HepG2 (cell line): ENCODE data around the gene PTPRCAP. TPM values are rescaled to one million over a fixed set of nuclear protein-coding genes. Genes with fewer than 3 reads are reported as not detected.

Experiments
- ATAC-seq: fragments of 200-7000 bp; cut with Tn5 transposase; 3 replicates; pipeline ENCODE4 v1.9.1; 2020; ENCODE audit warnings: mild to moderate bottlenecking, moderate library complexity
- BruUV-seq: library from RNA; stranded (reverse); fragments of 400-500 nt; replicated peaks from 2 replicates; lab custom pipeline; 2021; lab: Mats Ljungman, UMichigan
- CTCF ChIA-PET: fragments of 300-600 bp; formaldehyde crosslinking; extraction: SDS; loops from one replicate; lab custom pipeline; 2021; ENCODE audit warnings: low total read pairs, inconsistent platforms, low intra/inter-chr PET ratio; lab: Yijun Ruan, JAX
- POLR2A ChIA-PET: fragments of 350-600 bp; sonication (Branson Sonifier 250); formaldehyde crosslinking; loops from one replicate; lab custom pipeline; 2020; ENCODE audit warnings: antibody characterized with exemption, inconsistent platforms; lab: Yijun Ruan, JAX
- DNase-seq: peaks from one replicate; pipeline ENCODE4 v3.0.0-alpha.2; 2015; ENCODE audit warnings: low spot score
- FAIRE-seq: peaks from 3 replicates; lab custom pipeline; 2011; peaks lifted over from hg19 to GRCh38; lab: Jason Lieb, UNC
- H2AFZ ChIP-seq: one replicate; pipeline ENCODE4 v1.6.1; 2011; ENCODE audit warnings: low read length, inconsistent platforms
- H3K27ac ChIP-seq: fragments of 300-600 bp; 3 replicates; pipeline ENCODE4 v1.8.0; 2011; ENCODE audit warnings: mixed run types, mild to moderate bottlenecking, mixed read lengths, low read length, inconsistent platforms; ENCODE audit not compliant: insufficient read depth; ENCODE audit errors: extremely low read length
- H3K27me3 ChIP-seq, 2 experiments: fragments of 200-600 bp in 1 of 2; 2 replicates in 1 of 2; 3 replicates in 1 of 2; pipeline versions ENCODE4 v1.6.0 to v1.8.0; 2011; ENCODE audit warnings: low read length in 2 of 2, mild to moderate bottlenecking in 2 of 2, moderate library complexity in 2 of 2, inconsistent platforms in 1 of 2; ENCODE audit not compliant: insufficient read depth in 2 of 2, control insufficient read depth in 1 of 2
- H3K36me3 ChIP-seq, 2 experiments: fragments of 200-600 bp in 1 of 2; replicated peaks in 1 of 2; 2 replicates in 1 of 2; 3 replicates in 1 of 2; pipeline versions ENCODE4 v1.5.1 to v1.8.0; 2011; ENCODE audit warnings: low read length in 2 of 2, inconsistent platforms in 1 of 2; ENCODE audit not compliant: insufficient read depth in 2 of 2, control insufficient read depth in 1 of 2
- H3K4me1 ChIP-seq: 2 replicates; pipeline ENCODE4 v1.5.1; 2012; ENCODE audit warnings: low read length, inconsistent platforms; ENCODE audit not compliant: insufficient read depth
- H3K4me2 ChIP-seq: 2 replicates; pipeline ENCODE4 v1.6.0; 2011; ENCODE audit warnings: low read depth, low read length, inconsistent platforms
- H3K4me3 ChIP-seq, 3 experiments: fragments of 200-600 bp in 1 of 3; sonication (generic), shearing (Covaris generic) in 1 of 3; replicated peaks in 1 of 3; 2 replicates each; pipeline ENCODE4 v1.5.1; 2011 to 2016; ENCODE audit warnings: low read length in 3 of 3, inconsistent platforms in 2 of 3, low read depth in 2 of 3, mild to moderate bottlenecking in 2 of 3, control low read depth in 1 of 3, mixed read lengths in 1 of 3; ENCODE audit not compliant: insufficient read depth in 1 of 3
- H3K79me2 ChIP-seq: one replicate; pipeline ENCODE4 v1.6.1; 2011; ENCODE audit warnings: low read length, inconsistent platforms; ENCODE audit not compliant: insufficient read depth
- H3K9ac ChIP-seq: 2 replicates; pipeline ENCODE4 v1.6.0; 2011; ENCODE audit warnings: mild to moderate bottlenecking, low read depth, low read length, inconsistent platforms; ENCODE audit not compliant: insufficient read depth
- H3K9me3 ChIP-seq: 2 replicates; pipeline ENCODE4 v1.5.1; 2012; ENCODE audit warnings: mild to moderate bottlenecking, low read length
- H4K20me1 ChIP-seq: 2 replicates; pipeline ENCODE4 v1.6.0; 2011; ENCODE audit warnings: inconsistent platforms, mild to moderate bottlenecking, low read length, moderate library complexity; ENCODE audit not compliant: insufficient read depth
- AGO2 ChIP-seq: fragments of 200-400 bp; formaldehyde crosslinking; optimal IDR thresholded peaks from 2 replicates; pipeline ENCODE3; 2017; ENCODE audit warnings: mild to moderate bottlenecking, low read depth, low read length, moderate library complexity
- HNRNPL ChIP-seq: fragments of 200-400 bp; formaldehyde crosslinking; IDR thresholded peaks from 2 replicates; pipeline ENCODE4 v1.6.1; 2017; ENCODE audit warnings: mild to moderate bottlenecking, low read depth, low read length
- SNAPC2 ChIP-seq: sonication (generic); formaldehyde crosslinking; IDR thresholded peaks from 2 replicates; pipeline ENCODE4 v1.8.1; 2022; ENCODE audit warnings: mild to moderate bottlenecking, missing genetic modification reagents
- WGBS: methylation state at CpG from one replicate; pipeline ENCODE4 v1.1.6; 2017; ENCODE audit warnings: low lambda C conversion rate; 5-methylcytosine and 5-hydroxymethylcytosine counted together
- in situ Hi-C: cut with HindIII; loops from 2 replicates; pipeline ENCODE4 v1.10.0; 2017; ENCODE audit warnings: low pct_unique_long_range_greater_than_20kb; ENCODE audit not compliant: extremely low pct_ligation_motif_present
- intact Hi-C: fragments of 100-400 bp; cut with micrococcal nuclease; formaldehyde crosslinking; loops from one replicate; pipeline ENCODE4 v1.10.0; 2022; ENCODE audit not compliant: unreplicated experiment
- polyA plus RNA-seq, 8 experiments: library from polyadenylated mRNA; depleted of rRNA in 3 of 8; stranded (reverse) in 7 of 8; unstranded in 1 of 8; fragments of >200 nt; fragmentation: Illumina TruSeq in 4 of 8; extraction: Trizol in 4 of 8; gene quantifications; 2 replicates each; pipeline versions ENCODE4 v1.2.1 to v1.2.3, GENCODE V29; 2011 to 2016; ENCODE audit warnings: low read depth in 4 of 8, missing spikeins in 1 of 8, mixed read lengths in 1 of 8; ENCODE audit not compliant: insufficient read depth in 1 of 8
- total RNA-seq, 5 experiments: library from RNA; depleted of rRNA; stranded (reverse); fragments of >200 nt; fragmentation: Illumina TruSeq; extraction: Trizol; gene quantifications; 2 replicates each; pipeline ENCODE4 v1.2.3, GENCODE V29; 2016; ENCODE audit warnings: low read depth in 1 of 5
- TF ChIP-seq, protein P1 (sequence below): sonication (generic); formaldehyde crosslinking; IDR thresholded peaks from 2 replicates; pipeline ENCODE4 v1.4.0; 2020; ENCODE audit warnings: missing genetic modification reagents
- TF ChIP-seq, protein P2 (sequence below): sonication (generic); formaldehyde crosslinking; IDR thresholded peaks from 2 replicates; pipeline ENCODE4 v1.8.1; 2023; ENCODE audit warnings: missing genetic modification reagents, mild to moderate bottlenecking, borderline replicate concordance
- TF ChIP-seq, protein P3 (sequence below): IDR thresholded peaks from 2 replicates; pipeline ENCODE4 v1.6.1; 2012; ENCODE audit warnings: inconsistent platforms

The PTPRCAP gene
- total and polyA plus RNA-seq, 2 of the 13 experiments (the other 11 are each of a cell fraction or from before 2014, with no cell fraction given) = 0.60 to 0.70 TPM

DNA sequence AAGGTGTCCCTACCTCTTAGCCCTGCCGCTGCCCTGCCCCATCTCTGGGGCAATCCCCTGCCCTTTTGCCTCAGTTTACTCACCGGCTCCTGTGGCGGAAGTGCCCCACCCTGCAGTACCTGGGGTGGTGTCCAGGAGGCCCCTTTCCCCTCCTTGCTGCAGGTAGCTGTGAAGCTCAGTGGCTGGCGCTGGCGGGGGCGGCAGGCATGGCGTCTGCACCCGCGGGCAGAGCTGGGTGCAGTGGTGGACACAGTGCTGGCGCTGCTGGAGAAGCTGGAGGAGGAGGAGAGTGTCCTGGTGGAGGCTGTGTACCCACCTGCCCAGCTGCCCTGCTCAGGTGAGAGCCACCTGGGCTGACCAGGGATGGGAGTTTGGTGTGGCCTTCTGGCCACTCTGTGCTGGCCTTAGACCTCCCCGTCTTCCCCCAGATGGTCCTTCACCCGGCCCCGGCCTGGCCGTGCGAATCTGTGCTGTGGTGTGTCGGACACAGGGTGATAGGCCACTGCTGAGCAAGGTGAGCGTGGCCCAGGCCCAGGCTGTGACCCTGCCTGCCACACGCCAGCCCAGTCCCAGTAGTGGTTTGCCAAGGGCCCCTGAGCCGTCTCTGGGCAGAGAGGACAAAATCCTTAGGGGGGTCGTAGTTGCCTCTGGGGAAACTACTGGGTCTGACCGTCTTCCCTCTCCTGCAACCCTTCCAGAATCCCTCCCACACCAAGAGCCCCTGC lies 18.0 kb downstream of the PTPRCAP start:
- DNase-seq (no peak), FAIRE-seq (no peak), ATAC-seq (no peak)
- Histone ChIP-seq H3K9me3 (no peaks in the 10 kb centered on the region), H4K20me1 (no peaks in the 10 kb centered on the region), H2AFZ (no peak overlapping the region), H3K79me2 (no peaks in the 10 kb centered on the region), H3K27ac (no peak overlapping the region), H3K4me3 (no peak overlapping the region; a peak in 1 of 6 replicates), H3K27me3 (peaks cover 9 to 45% of the 10 kb centered on the region in 2 experiments; a peak in 4 of 5 replicates), H3K4me2 (peak overlapping the region; percentile 80), H3K36me3 (no peaks in the 10 kb centered on the region), H3K4me1 (peaks cover 60% of the 10 kb centered on the region), H3K9ac (no peak overlapping the region)
- in situ Hi-C loops (no loop called here), intact Hi-C loops (no loop called here)
- WGBS = 88% methylated on average over 10 of the region's 21 CpGs
- POLR2A ChIA-PET = interaction anchor here (0.7 to 7.4 kb wide), 6 partner anchors 8 to 131 kb away, joined by 3 to 78 read pairs (median 4); partner anchors contain the start of genes AIP, PPP1CA, RAD9A and TBC1D10C
- BruUV-seq = TSS peak; percentile 59
- TF ChIP-seq, protein P1, sequence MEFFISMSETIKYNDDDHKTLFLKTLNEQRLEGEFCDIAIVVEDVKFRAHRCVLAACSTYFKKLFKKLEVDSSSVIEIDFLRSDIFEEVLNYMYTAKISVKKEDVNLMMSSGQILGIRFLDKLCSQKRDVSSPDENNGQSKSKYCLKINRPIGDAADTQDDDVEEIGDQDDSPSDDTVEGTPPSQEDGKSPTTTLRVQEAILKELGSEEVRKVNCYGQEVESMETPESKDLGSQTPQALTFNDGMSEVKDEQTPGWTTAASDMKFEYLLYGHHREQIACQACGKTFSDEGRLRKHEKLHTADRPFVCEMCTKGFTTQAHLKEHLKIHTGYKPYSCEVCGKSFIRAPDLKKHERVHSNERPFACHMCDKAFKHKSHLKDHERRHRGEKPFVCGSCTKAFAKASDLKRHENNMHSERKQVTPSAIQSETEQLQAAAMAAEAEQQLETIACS = no peak
- TF ChIP-seq HNRNPL = 0 out of 2 replicates have a peak, but pooled peaks have one; percentile 37
- TF ChIP-seq, protein P2, sequence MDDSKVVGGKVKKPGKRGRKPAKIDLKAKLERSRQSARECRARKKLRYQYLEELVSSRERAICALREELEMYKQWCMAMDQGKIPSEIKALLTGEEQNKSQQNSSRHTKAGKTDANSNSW (CRISPR knock-in tag) = no peak
- peak; percentile 13 for TF ChIP-seq AGO2
- TF ChIP-seq SNAPC2 (CRISPR knock-in tag) = no peak
- TF ChIP-seq, protein P3, sequence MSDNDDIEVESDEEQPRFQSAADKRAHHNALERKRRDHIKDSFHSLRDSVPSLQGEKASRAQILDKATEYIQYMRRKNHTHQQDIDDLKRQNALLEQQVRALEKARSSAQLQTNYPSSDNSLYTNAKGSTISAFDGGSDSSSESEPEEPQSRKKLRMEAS = 0 out of 2 replicates have a peak, but pooled peaks have one; percentile 16
- CTCF ChIA-PET = no interaction called here
